Psoas muscle (tissue), 8 donors: ENCODE data around the gene ALG2. TPM values are rescaled to one million over a fixed set of nuclear protein-coding genes. Genes with fewer than 3 reads are reported as not detected.
A peak's percentile ranks its signal among the peaks of the same experiment; 100 is the strongest.

Experiments used
- ATAC-seq, 4 donors: fragments of 200-7000 bp; cut with Tn5 transposase; one replicate each; pipeline ENCODE4 v1.9.1; 2020; ENCODE audit warnings: moderate library complexity in 3 of 4, mild to moderate bottlenecking in 2 of 4
- DNase-seq, 2 donors: peaks; one replicate each; pipeline ENCODE4 v3.0.0-alpha.2; 2020
- H3K27ac ChIP-seq: fragments of 200-600 bp; one replicate; pipeline ENCODE4 v1.8.0; 2022
- H3K27me3 ChIP-seq, 3 donors: fragments of 200-600 bp in 1 of 3; one replicate each; pipeline versions ENCODE4 v1.6.1 to v1.8.0; 2013 to 2022; ENCODE audit warnings: low read length in 2 of 3, mild to moderate bottlenecking in 2 of 3, moderate library complexity in 1 of 3; ENCODE audit not compliant: insufficient read depth in 3 of 3
- H3K36me3 ChIP-seq, 2 donors: fragments of 200-600 bp in 1 of 2; one replicate each; pipeline versions ENCODE4 v1.6.1 to v1.8.0; 2013 to 2022; ENCODE audit warnings: low read depth in 1 of 2, mild to moderate bottlenecking in 1 of 2, moderate library complexity in 1 of 2; ENCODE audit not compliant: insufficient read depth in 1 of 2
- H3K4me1 ChIP-seq: fragments of 200-600 bp; one replicate; pipeline ENCODE4 v1.8.0; 2022
- H3K4me3 ChIP-seq: fragments of 200-600 bp; one replicate; pipeline ENCODE4 v1.8.0; 2022; ENCODE audit warnings: mild to moderate bottlenecking
- H3K9me3 ChIP-seq: fragments of 200-600 bp; one replicate; pipeline ENCODE4 v1.8.0; 2022
- CTCF ChIP-seq: fragments of 200-600 bp; IDR thresholded peaks from one replicate; pipeline ENCODE4 v1.8.0; 2022; ENCODE audit warnings: antibody characterized with exemption
- WGBS, 3 donors: extraction: QIAGEN DNeasy Blood & Tissue Kit; methylation state at CpG; one replicate each; pipeline versions ENCODE4 v1.1.6 to v1.1.7; 2013; 5-methylcytosine and 5-hydroxymethylcytosine counted together
- intact Hi-C, 2 donors: fragments of 100-400 bp; cut with DNase I; formaldehyde crosslinking; loops; one replicate each; pipeline versions ENCODE4 v1.11.0 to v1.14.2; 2022
- long read RNA-seq, 2 donors: library from polyadenylated mRNA; unstranded; transcript quantifications; one replicate each; pipeline ENCODE4 v2.0.0, GENCODE V29; 2021
- polyA plus RNA-seq, 3 donors: library from polyadenylated mRNA; stranded (reverse); fragments of 200-250 nt; gene quantifications; one replicate each; pipeline ENCODE4 v1.2.3, GENCODE V29; 2013
- total RNA-seq, 4 donors: library from RNA; stranded (reverse); fragmentation: NEBNext Ultra II Directional in 2 of 4; extraction: Animal tissue kit (Norgen Biotek cat#: 25700) in 2 of 4; gene quantifications; one replicate each; pipeline versions ENCODE4 v1.2.1 to v1.2.4, GENCODE V29; 2021 to 2023
- donor health status: healthy with polysubstance abuse.
- donor health status: DM: no; HTN: no; CAD: no; lungs with moderate emphysema.
- donor health status: Bipolar disorder and iron deficiency.
- donor health status: healthy.
- donor health status: DM: yes; HTN: yes; CAD: no.
- donor health status: DM: no; HTN: no; CAD: no.
- donor health status: DM: no; HTN: no; CAD: no.
- donor health status: DM: yes; HTN: yes; CAD: no.

Gene ALG2, protein sequence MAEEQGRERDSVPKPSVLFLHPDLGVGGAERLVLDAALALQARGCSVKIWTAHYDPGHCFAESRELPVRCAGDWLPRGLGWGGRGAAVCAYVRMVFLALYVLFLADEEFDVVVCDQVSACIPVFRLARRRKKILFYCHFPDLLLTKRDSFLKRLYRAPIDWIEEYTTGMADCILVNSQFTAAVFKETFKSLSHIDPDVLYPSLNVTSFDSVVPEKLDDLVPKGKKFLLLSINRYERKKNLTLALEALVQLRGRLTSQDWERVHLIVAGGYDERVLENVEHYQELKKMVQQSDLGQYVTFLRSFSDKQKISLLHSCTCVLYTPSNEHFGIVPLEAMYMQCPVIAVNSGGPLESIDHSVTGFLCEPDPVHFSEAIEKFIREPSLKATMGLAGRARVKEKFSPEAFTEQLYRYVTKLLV
- total RNA-seq: 10 to 100 TPM in 3 of 4 donors, 1 to 10 TPM in 1; 8.3 to 18.8 (median 12.7) TPM
- 10 to 100 TPM in 2 of 3 donors, 1 to 10 TPM in 1; 6.6 to 15.7 (median 11.5) TPM for polyA plus RNA-seq
- long read RNA-seq, donor 1, transcript ALG2-203 (2 exons, 1,880 nt): major isoform, 7 of 10 reads
- long read RNA-seq, donor 1, partial matches to known transcripts: 0 of 10 reads
- long read RNA-seq, donor 1, other reads (novel, unspliced or antisense): 1 of 10 reads
- long read RNA-seq, donor 2, transcript ALG2-203 (2 exons, 1,880 nt): major isoform, 21 of 23 reads
- long read RNA-seq, donor 2, partial matches to known transcripts: 0 of 23 reads
- long read RNA-seq, donor 2, other reads (novel, unspliced or antisense): 2 of 23 reads

DNA sequence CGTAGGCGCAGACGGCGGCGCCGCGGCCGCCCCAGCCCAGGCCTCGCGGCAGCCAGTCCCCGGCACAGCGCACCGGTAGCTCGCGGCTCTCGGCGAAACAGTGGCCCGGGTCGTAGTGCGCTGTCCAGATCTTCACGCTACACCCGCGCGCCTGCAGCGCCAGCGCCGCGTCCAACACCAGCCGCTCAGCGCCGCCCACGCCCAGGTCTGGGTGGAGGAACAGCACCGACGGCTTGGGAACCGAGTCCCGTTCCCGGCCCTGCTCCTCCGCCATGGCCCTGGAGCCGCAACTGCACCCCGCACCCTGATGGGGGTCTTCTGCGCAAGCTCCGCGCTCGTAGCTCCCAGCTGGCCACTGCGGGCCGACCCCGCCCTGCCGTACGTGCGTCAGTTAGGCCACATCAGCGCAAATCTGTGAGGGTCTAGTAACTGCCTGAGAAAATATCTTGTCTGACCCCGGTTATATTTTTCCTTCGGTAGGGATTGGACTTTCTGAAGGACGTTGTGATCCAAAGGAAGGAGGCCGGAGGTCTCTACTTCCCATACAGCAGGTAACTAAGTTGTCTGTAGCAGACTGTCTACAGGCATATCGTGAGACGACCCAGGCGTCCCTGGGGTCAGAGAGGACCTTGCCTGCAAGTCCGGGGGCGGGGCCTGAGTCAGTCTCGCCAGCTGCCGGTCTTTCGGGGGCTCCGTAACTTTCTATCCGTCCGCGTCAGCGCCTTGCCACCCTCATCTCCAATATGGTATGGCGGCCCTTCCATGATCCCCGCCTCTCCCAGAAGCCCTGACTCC, at the start of gene ALG2, which contains the start of gene SEC61B:
TSS of gene ALG2 (minus strand) at position 322 of the 795 bp plus-strand sequence. CDS start at position 274, 48 bp downstream.
TSS of gene SEC61B (plus strand) at position 662 of the 795 bp plus-strand sequence. CDS start at position 744, 82 bp downstream.
- DNase-seq (peak; percentile 96 to 98), ATAC-seq (peak; percentile 96 to 97 (median 96))
- Histone ChIP-seq H3K4me1 (peaks cover 67% of the 10 kb centered on the region), H3K36me3 (peaks cover 0 to 34% of the 10 kb centered on the region in 2 donors), H3K27ac (peak within 1 kb of the TSS; percentile 99), H3K9me3 (no peaks in the 10 kb centered on the region), H3K4me3 (peak within 1 kb of the TSS; percentile 80), H3K27me3 (no peaks in the 10 kb centered on the region)
- intact Hi-C loops: loop anchor here (2.0 to 5.0 kb wide), 2 partner anchors 35 to 37 kb away; no protein-coding TSS in a partner anchor
- no peak for TF ChIP-seq CTCF
- 0 to 1% (median 0%) methylated on average over 62 to 70 of the region's 70 CpGs for WGBS, 3 donors

DNA sequence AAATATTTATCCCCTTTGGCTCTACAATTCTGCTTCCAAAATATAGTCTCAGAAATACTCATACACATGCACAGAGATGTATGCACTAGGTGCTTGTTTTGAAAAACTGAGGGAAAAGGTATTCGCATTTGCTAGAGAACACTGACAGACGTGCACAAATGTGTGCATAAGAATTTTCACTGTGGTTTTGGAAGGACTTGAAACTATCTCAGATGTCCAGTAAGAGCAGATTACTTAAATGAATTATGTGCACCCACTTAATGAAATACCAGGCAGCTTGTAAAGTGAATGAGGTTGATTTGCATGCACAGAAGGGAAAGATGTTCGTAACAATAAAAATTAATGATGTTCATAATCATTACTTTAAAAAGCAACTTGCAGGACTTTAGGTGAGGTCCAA, 48.7 kb upstream of the ALG2 start:
- H3K36me3 ChIP-seq: no peaks in the 10 kb centered on the region
- 64% methylated on average over 3 of the region's 3 CpGs for WGBS, 3 donors
- no peak overlapping the region for H3K4me3 ChIP-seq
- no peaks in the 10 kb centered on the region for H3K4me1 ChIP-seq
- no peaks in the 10 kb centered on the region for H3K9me3 ChIP-seq
- DNase-seq (no peak), ATAC-seq (no peak)
- no peaks in the 10 kb centered on the region for H3K27me3 ChIP-seq
- intact Hi-C loops: no loop called here
- TF ChIP-seq CTCF: no peak
- H3K27ac ChIP-seq: no peak overlapping the region

DNA sequence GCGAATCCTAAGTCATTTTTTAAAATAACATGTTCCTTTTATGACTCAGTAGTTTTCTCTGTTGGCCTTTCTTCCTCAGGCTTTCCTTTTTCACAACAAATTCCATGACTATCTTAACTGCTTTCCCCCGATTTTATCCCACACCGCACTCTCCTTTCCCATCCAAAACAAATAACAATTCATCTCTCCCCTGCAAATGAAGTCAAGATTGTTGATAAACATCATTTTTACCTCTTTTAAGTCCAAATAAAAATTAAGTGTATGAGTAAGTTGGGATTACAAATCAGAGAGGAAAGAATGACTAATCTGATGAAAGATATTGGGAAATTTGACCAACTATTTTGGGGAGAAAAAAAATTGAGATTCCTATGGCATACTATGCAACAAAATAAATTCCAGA, 47.7 kb upstream of the ALG2 start:
- ATAC-seq (no peak), DNase-seq (no peak)
- H3K27me3 ChIP-seq: no peaks in the 10 kb centered on the region
- no peak overlapping the region for H3K27ac ChIP-seq
- H3K36me3 ChIP-seq: no peaks in the 10 kb centered on the region
- 79 to 83% (median 80%) methylated on average over 3 of the region's 3 CpGs for WGBS, 3 donors
- no peak overlapping the region for H3K4me3 ChIP-seq
- no peaks in the 10 kb centered on the region for H3K4me1 ChIP-seq
- no peaks in the 10 kb centered on the region for H3K9me3 ChIP-seq
- TF ChIP-seq CTCF: no peak
- intact Hi-C loops: no loop called here

DNA sequence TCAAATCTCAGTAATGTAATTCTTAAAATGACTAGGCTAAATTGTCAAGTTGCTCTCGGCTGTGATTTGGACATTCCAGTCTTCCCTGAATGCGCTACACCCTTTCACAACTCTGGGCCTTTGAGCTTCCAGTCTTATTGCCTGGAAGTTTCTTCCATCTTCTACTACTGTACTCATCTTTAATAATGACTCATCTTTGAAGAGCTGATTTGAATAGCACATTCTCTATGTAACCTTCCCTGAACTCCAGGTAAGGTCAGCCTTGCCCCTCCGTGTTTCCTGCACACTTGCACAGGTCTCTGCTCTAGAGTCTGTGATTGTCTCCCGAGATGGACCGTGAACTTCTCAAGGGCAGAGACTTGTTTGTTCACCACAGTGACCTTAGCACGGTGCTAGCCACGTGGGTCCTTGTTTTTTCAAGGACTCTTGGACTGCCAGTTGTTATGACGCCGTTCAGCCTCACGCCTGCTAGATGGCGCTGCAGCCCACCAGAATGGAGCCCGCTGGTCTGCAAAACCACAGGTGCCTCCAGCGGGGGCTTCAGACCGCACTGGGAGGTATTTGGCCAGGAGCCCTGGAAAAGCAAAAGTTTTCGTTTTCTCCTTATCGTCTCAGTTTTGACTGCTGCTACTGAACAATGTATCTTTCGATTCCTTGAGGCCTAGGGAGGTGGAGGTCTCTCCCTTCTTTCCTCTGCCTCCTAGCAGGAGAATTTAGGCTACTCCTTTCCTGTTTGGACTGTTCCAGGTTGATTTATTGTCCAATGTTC, 44.7 kb upstream of the ALG2 start:
- Histone ChIP-seq H3K27ac (no peak overlapping the region), H3K36me3 (no peaks in the 10 kb centered on the region), H3K4me1 (no peaks in the 10 kb centered on the region), H3K9me3 (no peaks in the 10 kb centered on the region), H3K4me3 (no peak overlapping the region), H3K27me3 (no peaks in the 10 kb centered on the region)
- peak; percentile 86 to 91 (median 88) for ATAC-seq
- WGBS, 3 donors: 14 to 18% (median 14%) methylated on average over 17 of the region's 17 CpGs
- intact Hi-C loops: no loop called here
- TF ChIP-seq CTCF: peak; percentile 91
- peak; percentile 75 to 87 for DNase-seq
